HCT116 (cell line): ENCODE measurements around the gene KAT6B. TPM values are rescaled to one million over a fixed set of nuclear protein-coding genes. Genes with fewer than 3 reads are reported as not detected.

Experiments
- ATAC-seq: fragments of 200-7000 bp; cut with Tn5 transposase; 2 replicates; pipeline ENCODE4 v1.9.1; 2020; ENCODE audit warnings: mild to moderate bottlenecking, moderate library complexity
- BruUV-seq: library from RNA; stranded (reverse); fragments of 400-500 nt; replicated peaks from 2 replicates; lab custom pipeline; 2021; lab: Mats Ljungman, UMichigan
- CTCF ChIA-PET: fragments of 300-600 bp; sonication (Branson Sonifier 250); formaldehyde crosslinking; loops from one replicate; lab custom pipeline; 2021; ENCODE audit warnings: antibody characterized with exemption; lab: Charles Lee
- POLR2A ChIA-PET: fragments of 300-600, 350-600 bp; sonication (Branson Sonifier 250); formaldehyde crosslinking; loops from one replicate; lab custom pipeline; 2021; ENCODE audit warnings: antibody characterized with exemption; lab: Charles Lee
- RAD21 ChIA-PET, 2 experiments: fragments of 300-600 bp; sonication (Branson Sonifier 250); formaldehyde crosslinking; loops; one replicate each; lab custom pipeline; 2023; ENCODE audit warnings: low total read pairs in 2 of 2; ENCODE audit not compliant: uncharacterized antibody in 2 of 2, unreplicated experiment in 2 of 2, low non-redundant PET in 1 of 2; lab: Charles Lee
- DNase-seq: peaks from one replicate; pipeline ENCODE4 v3.0.0-alpha.2; 2010; ENCODE audit warnings: low read depth, low spot score
- H2AFZ ChIP-seq: fragments of 200-600 bp; shearing (Covaris generic), sonication (generic); 2 replicates; pipeline ENCODE4 v1.6.1; 2017; ENCODE audit warnings: low read depth, mixed run types, mixed read lengths, antibody characterized with exemption, low read length; ENCODE audit not compliant: poor library complexity, severe bottlenecking
- H3K27ac ChIP-seq: 2 replicates; pipeline ENCODE4 v1.5.1; 2012; ENCODE audit warnings: low read depth, low read length
- H3K27me3 ChIP-seq: fragments of 200-600 bp; sonication (generic); 2 replicates; pipeline ENCODE4 v1.6.1; 2016; ENCODE audit warnings: mixed run types, low read length, mixed read lengths; ENCODE audit not compliant: insufficient read depth
- H3K36me3 ChIP-seq, 2 experiments: fragments of 200-500 bp in 1 of 2; fragments of 200-600 bp in 1 of 2; sonication (Bioruptor generic) in 1 of 2; sonication (generic) in 1 of 2; 2 replicates each; pipeline versions ENCODE4 v1.5.1 to v1.6.1; 2014 to 2016; ENCODE audit warnings: low read length in 2 of 2, inconsistent platforms in 1 of 2, mixed read lengths in 1 of 2, mixed run types in 1 of 2; ENCODE audit not compliant: insufficient read depth in 2 of 2, control insufficient read depth in 1 of 2
- H3K4me1 ChIP-seq, 2 experiments: fragments of 200-600 bp in 1 of 2; sonication (generic) in 1 of 2; 2 replicates each; pipeline versions ENCODE4 v1.5.1 to v1.6.1; 2012 to 2017; ENCODE audit warnings: low read length in 2 of 2, inconsistent platforms in 1 of 2, mild to moderate bottlenecking in 1 of 2, mixed read lengths in 1 of 2, mixed run types in 1 of 2, moderate library complexity in 1 of 2; ENCODE audit not compliant: insufficient read depth in 2 of 2, control insufficient read depth in 1 of 2
- H3K4me2 ChIP-seq: fragments of 200-600 bp; sonication (generic); 2 replicates; pipeline ENCODE4 v1.6.1; 2017; ENCODE audit warnings: mixed run types, low read length, mixed read lengths
- H3K4me3 ChIP-seq, 2 experiments: fragments of 200-600 bp in 1 of 2; sonication (generic) in 1 of 2; replicated peaks in 1 of 2; 2 replicates each; pipeline ENCODE4 v1.5.1; 2011 to 2016; ENCODE audit warnings: low read length in 2 of 2, control low read depth in 1 of 2, low read depth in 1 of 2, mild to moderate bottlenecking in 1 of 2, mixed read lengths in 1 of 2, mixed run types in 1 of 2
- H3K79me2 ChIP-seq: fragments of 200-600 bp; sonication (generic); 2 replicates; pipeline ENCODE4 v1.6.1; 2017; ENCODE audit warnings: mild to moderate bottlenecking, mixed run types, low read length, moderate library complexity, mixed read lengths; ENCODE audit not compliant: insufficient read depth
- H3K9ac ChIP-seq: fragments of 200-600 bp; sonication (generic); 2 replicates; pipeline ENCODE4 v1.6.1; 2016; ENCODE audit warnings: low read length, mixed read lengths
- H3K9me2 ChIP-seq: fragments of 200-600 bp; sonication (generic), shearing (Covaris generic); 2 replicates; pipeline ENCODE4 v1.6.1; 2017; ENCODE audit warnings: mixed run types, mild to moderate bottlenecking, moderate library complexity; ENCODE audit not compliant: insufficient read depth
- H3K9me3 ChIP-seq, 2 experiments: fragments of 200-500 bp in 1 of 2; fragments of 200-600 bp in 1 of 2; sonication (Bioruptor generic) in 1 of 2; sonication (generic) in 1 of 2; 2 replicates each; pipeline ENCODE4 v1.6.1; 2014 to 2017; ENCODE audit warnings: low read length in 2 of 2, mixed read lengths in 2 of 2, inconsistent platforms in 1 of 2, low read depth in 1 of 2, mild to moderate bottlenecking in 1 of 2, mixed run types in 1 of 2, moderate library complexity in 1 of 2; ENCODE audit not compliant: control insufficient read depth in 1 of 2, insufficient read depth in 1 of 2
- H4K20me1 ChIP-seq: fragments of 200-600 bp; sonication (generic), shearing (Covaris generic); 2 replicates; pipeline ENCODE4 v1.6.1; 2017; ENCODE audit warnings: mixed run types, mild to moderate bottlenecking, moderate library complexity; ENCODE audit not compliant: insufficient read depth
- SP1 ChIP-seq: IDR thresholded peaks from 2 replicates; pipeline ENCODE4 v1.6.1; 2012; ENCODE audit warnings: low read depth
- TCF7L2 ChIP-seq: IDR thresholded peaks from 2 replicates; pipeline ENCODE4 v1.7.0; 2011; ENCODE audit warnings: borderline replicate concordance, inconsistent platforms; ENCODE audit not compliant: insufficient read depth, insufficient read length; ENCODE audit errors: extremely low read depth
- ZFX ChIP-seq: fragments of 450-650 bp; IDR thresholded peaks from 2 replicates; pipeline ENCODE4 v1.6.1; 2017
- ZNF274 ChIP-seq: fragments of 200-500 bp; sonication (Bioruptor generic); IDR thresholded peaks from 2 replicates; pipeline ENCODE4 v1.6.1; 2014; ENCODE audit warnings: mild to moderate bottlenecking, low read depth, low read length, inconsistent platforms
- intact Hi-C: fragments of 100-400 bp; cut with micrococcal nuclease; formaldehyde crosslinking; loops from 2 replicates; pipeline ENCODE4 v1.10.0; 2022
- total RNA-seq: library from RNA; stranded (reverse); gene quantifications from one replicate; pipeline ENCODE4 v1.2.1, GENCODE V29; 2021; ENCODE audit not compliant: unreplicated experiment
- TF ChIP-seq, protein P1 (sequence below): IDR thresholded peaks from 2 replicates; pipeline ENCODE4 v1.6.1; 2012
- TF ChIP-seq, protein P2 (sequence below): IDR thresholded peaks from 2 replicates; pipeline ENCODE4 v1.6.1; 2012; ENCODE audit warnings: low read depth
- TF ChIP-seq, protein P3 (sequence below), 3 experiments: fragments of 200-600 bp in 1 of 3; sonication (generic) in 1 of 3; IDR thresholded peaks in 2 of 3; conservative IDR thresholded peaks in 1 of 3; 2 replicates each; pipeline ENCODE4 v1.5.1; 2012 to 2017; ENCODE audit warnings: low read depth in 2 of 3, low read length in 2 of 3, antibody characterized with exemption in 1 of 3, borderline replicate concordance in 1 of 3, control low read depth in 1 of 3, mild to moderate bottlenecking in 1 of 3, mixed read lengths in 1 of 3, mixed run types in 1 of 3, moderate library complexity in 1 of 3; ENCODE audit not compliant: insufficient read depth in 1 of 3

KAT6B gene
- total RNA-seq, 1 experiment from 2014 or later, result 17.8 TPM

DNA sequence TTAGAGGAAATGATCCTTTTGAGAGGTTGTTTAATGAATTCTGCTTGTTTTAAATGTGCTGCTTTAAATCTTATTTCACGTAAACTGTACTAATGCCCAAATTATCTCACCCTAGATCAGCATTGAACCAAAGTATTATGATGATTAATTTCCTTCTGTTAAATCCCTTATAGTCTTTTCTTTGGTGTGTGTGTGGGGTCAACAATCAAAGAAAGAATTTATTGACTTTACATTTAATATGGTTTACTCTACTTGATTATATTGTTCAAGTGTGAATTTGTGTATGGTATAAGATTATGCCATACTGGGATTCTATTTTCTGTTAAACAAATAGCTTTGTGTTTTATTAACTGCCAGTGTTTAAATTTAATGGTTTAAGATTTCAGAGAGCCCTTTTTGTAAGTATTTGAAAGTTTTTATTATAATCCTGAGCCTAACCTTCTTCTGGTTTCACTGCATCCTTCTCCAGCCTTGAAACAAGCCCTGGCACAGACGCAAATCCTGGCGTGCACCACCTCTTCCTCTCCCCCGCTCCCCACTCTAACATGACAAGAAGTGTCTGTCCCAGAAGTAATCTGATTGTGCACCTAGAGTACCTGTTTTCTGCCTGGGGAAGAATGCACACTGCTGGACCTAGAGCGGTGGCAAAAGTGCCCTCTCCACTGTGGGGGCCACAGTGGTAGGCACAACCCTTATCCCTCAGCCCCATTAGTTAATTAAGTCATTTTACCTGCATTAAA, 70.6 kb downstream of the KAT6B start:
- TF ChIP-seq SP1 (no peak), ZNF274 (no peak), ZFX (no peak), TCF7L2 (no peak)
- TF ChIP-seq, protein P1, sequence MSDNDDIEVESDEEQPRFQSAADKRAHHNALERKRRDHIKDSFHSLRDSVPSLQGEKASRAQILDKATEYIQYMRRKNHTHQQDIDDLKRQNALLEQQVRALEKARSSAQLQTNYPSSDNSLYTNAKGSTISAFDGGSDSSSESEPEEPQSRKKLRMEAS, result no peak
- TF ChIP-seq, protein P2, sequence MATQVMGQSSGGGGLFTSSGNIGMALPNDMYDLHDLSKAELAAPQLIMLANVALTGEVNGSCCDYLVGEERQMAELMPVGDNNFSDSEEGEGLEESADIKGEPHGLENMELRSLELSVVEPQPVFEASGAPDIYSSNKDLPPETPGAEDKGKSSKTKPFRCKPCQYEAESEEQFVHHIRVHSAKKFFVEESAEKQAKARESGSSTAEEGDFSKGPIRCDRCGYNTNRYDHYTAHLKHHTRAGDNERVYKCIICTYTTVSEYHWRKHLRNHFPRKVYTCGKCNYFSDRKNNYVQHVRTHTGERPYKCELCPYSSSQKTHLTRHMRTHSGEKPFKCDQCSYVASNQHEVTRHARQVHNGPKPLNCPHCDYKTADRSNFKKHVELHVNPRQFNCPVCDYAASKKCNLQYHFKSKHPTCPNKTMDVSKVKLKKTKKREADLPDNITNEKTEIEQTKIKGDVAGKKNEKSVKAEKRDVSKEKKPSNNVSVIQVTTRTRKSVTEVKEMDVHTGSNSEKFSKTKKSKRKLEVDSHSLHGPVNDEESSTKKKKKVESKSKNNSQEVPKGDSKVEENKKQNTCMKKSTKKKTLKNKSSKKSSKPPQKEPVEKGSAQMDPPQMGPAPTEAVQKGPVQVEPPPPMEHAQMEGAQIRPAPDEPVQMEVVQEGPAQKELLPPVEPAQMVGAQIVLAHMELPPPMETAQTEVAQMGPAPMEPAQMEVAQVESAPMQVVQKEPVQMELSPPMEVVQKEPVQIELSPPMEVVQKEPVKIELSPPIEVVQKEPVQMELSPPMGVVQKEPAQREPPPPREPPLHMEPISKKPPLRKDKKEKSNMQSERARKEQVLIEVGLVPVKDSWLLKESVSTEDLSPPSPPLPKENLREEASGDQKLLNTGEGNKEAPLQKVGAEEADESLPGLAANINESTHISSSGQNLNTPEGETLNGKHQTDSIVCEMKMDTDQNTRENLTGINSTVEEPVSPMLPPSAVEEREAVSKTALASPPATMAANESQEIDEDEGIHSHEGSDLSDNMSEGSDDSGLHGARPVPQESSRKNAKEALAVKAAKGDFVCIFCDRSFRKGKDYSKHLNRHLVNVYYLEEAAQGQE, result no peak
- TF ChIP-seq, protein P3, sequence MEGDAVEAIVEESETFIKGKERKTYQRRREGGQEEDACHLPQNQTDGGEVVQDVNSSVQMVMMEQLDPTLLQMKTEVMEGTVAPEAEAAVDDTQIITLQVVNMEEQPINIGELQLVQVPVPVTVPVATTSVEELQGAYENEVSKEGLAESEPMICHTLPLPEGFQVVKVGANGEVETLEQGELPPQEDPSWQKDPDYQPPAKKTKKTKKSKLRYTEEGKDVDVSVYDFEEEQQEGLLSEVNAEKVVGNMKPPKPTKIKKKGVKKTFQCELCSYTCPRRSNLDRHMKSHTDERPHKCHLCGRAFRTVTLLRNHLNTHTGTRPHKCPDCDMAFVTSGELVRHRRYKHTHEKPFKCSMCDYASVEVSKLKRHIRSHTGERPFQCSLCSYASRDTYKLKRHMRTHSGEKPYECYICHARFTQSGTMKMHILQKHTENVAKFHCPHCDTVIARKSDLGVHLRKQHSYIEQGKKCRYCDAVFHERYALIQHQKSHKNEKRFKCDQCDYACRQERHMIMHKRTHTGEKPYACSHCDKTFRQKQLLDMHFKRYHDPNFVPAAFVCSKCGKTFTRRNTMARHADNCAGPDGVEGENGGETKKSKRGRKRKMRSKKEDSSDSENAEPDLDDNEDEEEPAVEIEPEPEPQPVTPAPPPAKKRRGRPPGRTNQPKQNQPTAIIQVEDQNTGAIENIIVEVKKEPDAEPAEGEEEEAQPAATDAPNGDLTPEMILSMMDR (IDR thresholded peaks at IDR 0.05 in 2 of 3, conservative IDR thresholded peaks at IDR 0.05 in 1 of 3; ENCODE audit: borderline replicate concordance in 1 of 3, insufficient read depth in 1 of 3, low read depth in 2 of 3, low read length in 2 of 3), result no peak
- intact Hi-C loops, result no loop called here
- H3K9me3 ChIP-seq, result no peaks in the 10 kb centered on the region
- H3K79me2 ChIP-seq, result peaks cover 3% of the 10 kb centered on the region; the same call in 1 of the 2 replicates
- CTCF ChIA-PET, result no interaction called here
- no peaks in the 10 kb centered on the region for H4K20me1 ChIP-seq
- no peak overlapping the region for H3K27ac ChIP-seq
- POLR2A ChIA-PET, result no interaction called here
- BruUV-seq, result no TSS peak
- peaks cover 6 to 7% of the 10 kb centered on the region in 2 experiments; a peak in 2 of 4 replicates for H3K4me1 ChIP-seq
- H3K9me2 ChIP-seq, result no peaks in the 10 kb centered on the region
- H3K4me3 ChIP-seq, result no peak overlapping the region
- no peaks in the 10 kb centered on the region for H3K36me3 ChIP-seq
- H3K27me3 ChIP-seq, result no peaks in the 10 kb centered on the region
- no peak overlapping the region for H3K9ac ChIP-seq
- RAD21 ChIA-PET, result no interaction called here
- no peak for DNase-seq
- no peak overlapping the region for H2AFZ ChIP-seq
- no peak for ATAC-seq
- no peak overlapping the region for H3K4me2 ChIP-seq
